HCT116 (cell line): Measurements from ENCODE around the gene FADS6. TPM values are rescaled to one million over a fixed set of nuclear protein-coding genes. Genes with fewer than 3 reads are reported as not detected.

Experiments
- ATAC-seq: fragments of 200-7000 bp; cut with Tn5 transposase; 2 replicates; pipeline ENCODE4 v1.9.1; 2020; ENCODE audit warnings: mild to moderate bottlenecking, moderate library complexity
- BruUV-seq: library from RNA; stranded (reverse); fragments of 400-500 nt; replicated peaks from 2 replicates; lab custom pipeline; 2021; lab: Mats Ljungman, UMichigan
- CTCF ChIA-PET: fragments of 300-600 bp; sonication (Branson Sonifier 250); formaldehyde crosslinking; loops from one replicate; lab custom pipeline; 2021; ENCODE audit warnings: antibody characterized with exemption; lab: Charles Lee
- POLR2A ChIA-PET: fragments of 300-600, 350-600 bp; sonication (Branson Sonifier 250); formaldehyde crosslinking; loops from one replicate; lab custom pipeline; 2021; ENCODE audit warnings: antibody characterized with exemption; lab: Charles Lee
- RAD21 ChIA-PET, 2 experiments: fragments of 300-600 bp; sonication (Branson Sonifier 250); formaldehyde crosslinking; loops; one replicate each; lab custom pipeline; 2023; ENCODE audit warnings: low total read pairs in 2 of 2; ENCODE audit not compliant: uncharacterized antibody in 2 of 2, unreplicated experiment in 2 of 2, low non-redundant PET in 1 of 2; lab: Charles Lee
- DNase-seq: peaks from one replicate; pipeline ENCODE4 v3.0.0-alpha.2; 2010; ENCODE audit warnings: low read depth, low spot score
- H2AFZ ChIP-seq: fragments of 200-600 bp; shearing (Covaris generic), sonication (generic); 2 replicates; pipeline ENCODE4 v1.6.1; 2017; ENCODE audit warnings: low read depth, mixed run types, mixed read lengths, antibody characterized with exemption, low read length; ENCODE audit not compliant: poor library complexity, severe bottlenecking
- H3K27ac ChIP-seq: 2 replicates; pipeline ENCODE4 v1.5.1; 2012; ENCODE audit warnings: low read depth, low read length
- H3K27me3 ChIP-seq: fragments of 200-600 bp; sonication (generic); 2 replicates; pipeline ENCODE4 v1.6.1; 2016; ENCODE audit warnings: mixed run types, low read length, mixed read lengths; ENCODE audit not compliant: insufficient read depth
- H3K36me3 ChIP-seq, 2 experiments: fragments of 200-500 bp in 1 of 2; fragments of 200-600 bp in 1 of 2; sonication (Bioruptor generic) in 1 of 2; sonication (generic) in 1 of 2; 2 replicates each; pipeline versions ENCODE4 v1.5.1 to v1.6.1; 2014 to 2016; ENCODE audit warnings: low read length in 2 of 2, inconsistent platforms in 1 of 2, mixed read lengths in 1 of 2, mixed run types in 1 of 2; ENCODE audit not compliant: insufficient read depth in 2 of 2, control insufficient read depth in 1 of 2
- H3K4me1 ChIP-seq, 2 experiments: fragments of 200-600 bp in 1 of 2; sonication (generic) in 1 of 2; 2 replicates each; pipeline versions ENCODE4 v1.5.1 to v1.6.1; 2012 to 2017; ENCODE audit warnings: low read length in 2 of 2, inconsistent platforms in 1 of 2, mild to moderate bottlenecking in 1 of 2, mixed read lengths in 1 of 2, mixed run types in 1 of 2, moderate library complexity in 1 of 2; ENCODE audit not compliant: insufficient read depth in 2 of 2, control insufficient read depth in 1 of 2
- H3K4me2 ChIP-seq: fragments of 200-600 bp; sonication (generic); 2 replicates; pipeline ENCODE4 v1.6.1; 2017; ENCODE audit warnings: mixed run types, low read length, mixed read lengths
- H3K4me3 ChIP-seq, 2 experiments: fragments of 200-600 bp in 1 of 2; sonication (generic) in 1 of 2; replicated peaks in 1 of 2; 2 replicates each; pipeline ENCODE4 v1.5.1; 2011 to 2016; ENCODE audit warnings: low read length in 2 of 2, control low read depth in 1 of 2, low read depth in 1 of 2, mild to moderate bottlenecking in 1 of 2, mixed read lengths in 1 of 2, mixed run types in 1 of 2
- H3K79me2 ChIP-seq: fragments of 200-600 bp; sonication (generic); 2 replicates; pipeline ENCODE4 v1.6.1; 2017; ENCODE audit warnings: mild to moderate bottlenecking, mixed run types, low read length, moderate library complexity, mixed read lengths; ENCODE audit not compliant: insufficient read depth
- H3K9ac ChIP-seq: fragments of 200-600 bp; sonication (generic); 2 replicates; pipeline ENCODE4 v1.6.1; 2016; ENCODE audit warnings: low read length, mixed read lengths
- H3K9me2 ChIP-seq: fragments of 200-600 bp; sonication (generic), shearing (Covaris generic); 2 replicates; pipeline ENCODE4 v1.6.1; 2017; ENCODE audit warnings: mixed run types, mild to moderate bottlenecking, moderate library complexity; ENCODE audit not compliant: insufficient read depth
- H3K9me3 ChIP-seq, 2 experiments: fragments of 200-500 bp in 1 of 2; fragments of 200-600 bp in 1 of 2; sonication (Bioruptor generic) in 1 of 2; sonication (generic) in 1 of 2; 2 replicates each; pipeline ENCODE4 v1.6.1; 2014 to 2017; ENCODE audit warnings: low read length in 2 of 2, mixed read lengths in 2 of 2, inconsistent platforms in 1 of 2, low read depth in 1 of 2, mild to moderate bottlenecking in 1 of 2, mixed run types in 1 of 2, moderate library complexity in 1 of 2; ENCODE audit not compliant: control insufficient read depth in 1 of 2, insufficient read depth in 1 of 2
- H4K20me1 ChIP-seq: fragments of 200-600 bp; sonication (generic), shearing (Covaris generic); 2 replicates; pipeline ENCODE4 v1.6.1; 2017; ENCODE audit warnings: mixed run types, mild to moderate bottlenecking, moderate library complexity; ENCODE audit not compliant: insufficient read depth
- CBX3 ChIP-seq: IDR thresholded peaks from 2 replicates; pipeline ENCODE4 v1.6.1; 2012; ENCODE audit warnings: low read depth
- EZH2 ChIP-seq: fragments of 200-600 bp; sonication (generic); IDR thresholded peaks from 2 replicates; pipeline ENCODE4 v1.6.1; 2017; ENCODE audit warnings: antibody characterized with exemption, mixed run types
- EZH2phosphoT487 ChIP-seq: fragments of 200-600 bp; IDR thresholded peaks from 2 replicates; pipeline ENCODE4 v1.6.1; 2018; ENCODE audit warnings: antibody characterized with exemption, borderline replicate concordance
- JUND ChIP-seq: IDR thresholded peaks from 2 replicates; pipeline ENCODE4 v1.6.1; 2012
- RAD21 ChIP-seq: IDR thresholded peaks from 2 replicates; pipeline ENCODE4 v1.6.1; 2012; ENCODE audit warnings: low read depth, mild to moderate bottlenecking
- SP1 ChIP-seq: IDR thresholded peaks from 2 replicates; pipeline ENCODE4 v1.6.1; 2012; ENCODE audit warnings: low read depth
- TCF7L2 ChIP-seq: IDR thresholded peaks from 2 replicates; pipeline ENCODE4 v1.7.0; 2011; ENCODE audit warnings: borderline replicate concordance, inconsistent platforms; ENCODE audit not compliant: insufficient read depth, insufficient read length; ENCODE audit errors: extremely low read depth
- ZNF274 ChIP-seq: fragments of 200-500 bp; sonication (Bioruptor generic); IDR thresholded peaks from 2 replicates; pipeline ENCODE4 v1.6.1; 2014; ENCODE audit warnings: mild to moderate bottlenecking, low read depth, low read length, inconsistent platforms
- intact Hi-C: fragments of 100-400 bp; cut with micrococcal nuclease; formaldehyde crosslinking; loops from 2 replicates; pipeline ENCODE4 v1.10.0; 2022
- total RNA-seq: library from RNA; stranded (reverse); gene quantifications from one replicate; pipeline ENCODE4 v1.2.1, GENCODE V29; 2021; ENCODE audit not compliant: unreplicated experiment
- TF ChIP-seq, protein P1 (sequence below): IDR thresholded peaks from 2 replicates; pipeline ENCODE4 v1.6.1; 2011; ENCODE audit warnings: mild to moderate bottlenecking, low read length, moderate library complexity; ENCODE audit not compliant: insufficient replicate concordance; ENCODE audit errors: extremely low read depth
- TF ChIP-seq, protein P2 (sequence below): IDR thresholded peaks from 2 replicates; pipeline ENCODE4 v1.6.1; 2012; ENCODE audit warnings: low read depth
- TF ChIP-seq, protein P3 (sequence below): IDR thresholded peaks from 2 replicates; pipeline ENCODE4 v1.6.1; 2012
- TF ChIP-seq, protein P4 (sequence below): IDR thresholded peaks from 2 replicates; pipeline ENCODE4 v1.6.1; 2012

Gene FADS6
- total RNA-seq, 1 experiment from 2014 or later, result not detected

DNA sequence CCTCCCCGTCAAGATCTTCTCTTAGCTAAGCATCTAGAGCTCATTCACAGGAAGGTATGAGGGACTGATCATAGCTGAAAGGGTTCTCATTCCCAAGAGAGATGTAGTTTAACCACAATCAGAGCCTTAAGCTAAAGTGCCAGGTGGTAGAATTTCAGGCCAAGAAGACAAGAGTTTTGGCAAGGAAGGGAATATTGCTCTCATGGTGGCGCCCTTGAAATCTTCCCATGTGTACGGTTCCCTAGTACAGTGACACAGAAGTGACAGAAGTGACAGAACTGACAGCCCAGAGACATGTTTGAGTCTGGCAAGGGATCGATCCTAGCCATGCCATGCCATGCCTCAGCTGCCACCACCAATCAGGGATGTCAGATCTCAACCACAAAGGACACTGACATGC, 36.2 kb downstream of the FADS6 start:
- Histone ChIP-seq H3K36me3 (no peaks in the 10 kb centered on the region), H3K27ac (no peak overlapping the region), H3K4me3 (no peak overlapping the region), H3K79me2 (no peaks in the 10 kb centered on the region)
- BruUV-seq, result no TSS peak
- TF ChIP-seq EZH2phosphoT487 (no peak), EZH2 (no peak), JUND (no peak), SP1 (no peak), TCF7L2 (no peak), ZNF274 (no peak), RAD21 (no peak), CBX3 (no peak)
- TF ChIP-seq, protein P1, sequence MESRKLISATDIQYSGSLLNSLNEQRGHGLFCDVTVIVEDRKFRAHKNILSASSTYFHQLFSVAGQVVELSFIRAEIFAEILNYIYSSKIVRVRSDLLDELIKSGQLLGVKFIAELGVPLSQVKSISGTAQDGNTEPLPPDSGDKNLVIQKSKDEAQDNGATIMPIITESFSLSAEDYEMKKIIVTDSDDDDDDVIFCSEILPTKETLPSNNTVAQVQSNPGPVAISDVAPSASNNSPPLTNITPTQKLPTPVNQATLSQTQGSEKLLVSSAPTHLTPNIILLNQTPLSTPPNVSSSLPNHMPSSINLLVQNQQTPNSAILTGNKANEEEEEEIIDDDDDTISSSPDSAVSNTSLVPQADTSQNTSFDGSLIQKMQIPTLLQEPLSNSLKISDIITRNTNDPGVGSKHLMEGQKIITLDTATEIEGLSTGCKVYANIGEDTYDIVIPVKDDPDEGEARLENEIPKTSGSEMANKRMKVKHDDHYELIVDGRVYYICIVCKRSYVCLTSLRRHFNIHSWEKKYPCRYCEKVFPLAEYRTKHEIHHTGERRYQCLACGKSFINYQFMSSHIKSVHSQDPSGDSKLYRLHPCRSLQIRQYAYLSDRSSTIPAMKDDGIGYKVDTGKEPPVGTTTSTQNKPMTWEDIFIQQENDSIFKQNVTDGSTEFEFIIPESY, result no peak
- TF ChIP-seq, protein P2, sequence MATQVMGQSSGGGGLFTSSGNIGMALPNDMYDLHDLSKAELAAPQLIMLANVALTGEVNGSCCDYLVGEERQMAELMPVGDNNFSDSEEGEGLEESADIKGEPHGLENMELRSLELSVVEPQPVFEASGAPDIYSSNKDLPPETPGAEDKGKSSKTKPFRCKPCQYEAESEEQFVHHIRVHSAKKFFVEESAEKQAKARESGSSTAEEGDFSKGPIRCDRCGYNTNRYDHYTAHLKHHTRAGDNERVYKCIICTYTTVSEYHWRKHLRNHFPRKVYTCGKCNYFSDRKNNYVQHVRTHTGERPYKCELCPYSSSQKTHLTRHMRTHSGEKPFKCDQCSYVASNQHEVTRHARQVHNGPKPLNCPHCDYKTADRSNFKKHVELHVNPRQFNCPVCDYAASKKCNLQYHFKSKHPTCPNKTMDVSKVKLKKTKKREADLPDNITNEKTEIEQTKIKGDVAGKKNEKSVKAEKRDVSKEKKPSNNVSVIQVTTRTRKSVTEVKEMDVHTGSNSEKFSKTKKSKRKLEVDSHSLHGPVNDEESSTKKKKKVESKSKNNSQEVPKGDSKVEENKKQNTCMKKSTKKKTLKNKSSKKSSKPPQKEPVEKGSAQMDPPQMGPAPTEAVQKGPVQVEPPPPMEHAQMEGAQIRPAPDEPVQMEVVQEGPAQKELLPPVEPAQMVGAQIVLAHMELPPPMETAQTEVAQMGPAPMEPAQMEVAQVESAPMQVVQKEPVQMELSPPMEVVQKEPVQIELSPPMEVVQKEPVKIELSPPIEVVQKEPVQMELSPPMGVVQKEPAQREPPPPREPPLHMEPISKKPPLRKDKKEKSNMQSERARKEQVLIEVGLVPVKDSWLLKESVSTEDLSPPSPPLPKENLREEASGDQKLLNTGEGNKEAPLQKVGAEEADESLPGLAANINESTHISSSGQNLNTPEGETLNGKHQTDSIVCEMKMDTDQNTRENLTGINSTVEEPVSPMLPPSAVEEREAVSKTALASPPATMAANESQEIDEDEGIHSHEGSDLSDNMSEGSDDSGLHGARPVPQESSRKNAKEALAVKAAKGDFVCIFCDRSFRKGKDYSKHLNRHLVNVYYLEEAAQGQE, result no peak
- TF ChIP-seq, protein P3, sequence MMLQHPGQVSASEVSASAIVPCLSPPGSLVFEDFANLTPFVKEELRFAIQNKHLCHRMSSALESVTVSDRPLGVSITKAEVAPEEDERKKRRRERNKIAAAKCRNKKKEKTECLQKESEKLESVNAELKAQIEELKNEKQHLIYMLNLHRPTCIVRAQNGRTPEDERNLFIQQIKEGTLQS, result no peak
- TF ChIP-seq, protein P4, sequence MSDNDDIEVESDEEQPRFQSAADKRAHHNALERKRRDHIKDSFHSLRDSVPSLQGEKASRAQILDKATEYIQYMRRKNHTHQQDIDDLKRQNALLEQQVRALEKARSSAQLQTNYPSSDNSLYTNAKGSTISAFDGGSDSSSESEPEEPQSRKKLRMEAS, result no peak
- TF ChIP-seq, all 23 proteins: peak for 0
- H3K27me3 ChIP-seq, result no peaks in the 10 kb centered on the region; the same call in 1 of the 2 replicates
- ChIA-PET POLR2A (no interaction called here), CTCF (interaction anchor here (1.4 to 3.0 kb wide), 3 partner anchors 14 to 100 kb away, joined by 3 to 17 read pairs (median 5); no protein-coding TSS in a partner anchor), RAD21 (no interaction called here)
- no peak overlapping the region for H2AFZ ChIP-seq
- H3K9ac ChIP-seq, result no peak overlapping the region
- H3K4me1 ChIP-seq, result peaks cover 0 to 15% of the 10 kb centered on the region in 2 experiments; a peak in 2 of 4 replicates
- H3K9me3 ChIP-seq, result no peaks in the 10 kb centered on the region
- H4K20me1 ChIP-seq, result no peaks in the 10 kb centered on the region
- DNase-seq (no peak), ATAC-seq (no peak)
- no peaks in the 10 kb centered on the region for H3K9me2 ChIP-seq
- intact Hi-C loops, result no loop called here
- H3K4me2 ChIP-seq, result no peak overlapping the region
